SK-N-DZ (cell line): ENCODE measurements around the gene SNAPC3. TPM values are rescaled to one million over a fixed set of nuclear protein-coding genes. Genes with fewer than 3 reads are reported as not detected.
"Not testable (repeated sequence)": the region's sequence is repeated elsewhere in the genome, so short reads cannot be mapped to it uniquely, and the experiment has no call there.

Experiments
- DNase-seq: peaks from one replicate; pipeline ENCODE4 v3.0.0-alpha.2; 2015; ENCODE audit warnings: low spot score
- polyA plus RNA-seq, 2 experiments: library from polyadenylated mRNA; depleted of rRNA; stranded (reverse); fragments of >200 nt; gene quantifications; 2 replicates each; pipeline ENCODE4 v1.2.3, GENCODE V29; 2014

The SNAPC3 gene
- 31.2 and 32.7 TPM in 2 replicates for polyA plus RNA-seq (2014; cell fraction: cytosol; rRNA removed)
- 50.6 and 50.8 TPM in 2 replicates for polyA plus RNA-seq (2014; cell fraction: nucleus; rRNA removed)

DNA sequence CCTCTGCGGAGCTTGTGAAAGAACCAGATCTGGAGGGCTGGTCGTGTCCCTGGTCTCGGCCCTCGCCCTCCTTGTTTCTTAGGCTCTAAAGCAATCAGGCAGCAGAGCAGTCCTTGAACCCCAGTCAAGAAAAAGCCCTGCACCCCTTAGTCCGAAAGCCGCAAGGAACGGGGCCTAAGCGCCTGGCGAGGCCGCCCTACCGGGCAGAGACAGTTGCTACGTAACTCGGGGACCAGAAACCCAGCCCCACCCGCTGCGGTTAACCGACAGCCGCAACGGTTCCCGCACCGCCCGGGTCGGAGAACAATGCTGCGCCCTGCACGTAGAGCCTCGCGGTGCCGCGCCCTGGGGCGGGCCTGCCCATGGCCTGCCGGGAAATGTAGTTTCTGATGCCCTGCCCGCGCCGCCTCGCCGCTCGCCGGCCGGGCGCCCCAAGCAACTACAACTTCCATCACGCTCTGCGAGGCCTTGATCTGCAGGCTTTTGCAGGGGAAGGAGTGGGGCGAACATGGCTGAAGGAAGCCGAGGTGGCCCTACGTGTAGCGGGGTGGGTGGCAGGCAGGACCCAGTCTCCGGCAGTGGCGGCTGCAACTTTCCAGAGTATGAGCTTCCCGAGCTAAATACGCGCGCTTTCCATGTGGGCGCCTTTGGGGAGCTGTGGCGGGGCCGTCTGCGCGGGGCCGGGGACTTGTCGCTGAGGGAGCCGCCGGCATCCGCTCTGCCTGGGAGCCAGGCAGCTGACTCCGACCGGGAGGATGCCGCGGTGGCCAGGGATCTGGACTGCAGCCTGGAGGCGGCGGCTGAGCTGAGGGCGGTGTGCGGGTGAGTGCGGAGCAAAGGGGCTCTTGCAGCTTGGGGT lies at the start of gene SNAPC3:
Gene SNAPC3 (plus strand): TSS at position 505 of the 859 bp plus-strand sequence. CDS start 4 bp downstream, at position 509.
- DNase-seq = peak; percentile 87

DNA sequence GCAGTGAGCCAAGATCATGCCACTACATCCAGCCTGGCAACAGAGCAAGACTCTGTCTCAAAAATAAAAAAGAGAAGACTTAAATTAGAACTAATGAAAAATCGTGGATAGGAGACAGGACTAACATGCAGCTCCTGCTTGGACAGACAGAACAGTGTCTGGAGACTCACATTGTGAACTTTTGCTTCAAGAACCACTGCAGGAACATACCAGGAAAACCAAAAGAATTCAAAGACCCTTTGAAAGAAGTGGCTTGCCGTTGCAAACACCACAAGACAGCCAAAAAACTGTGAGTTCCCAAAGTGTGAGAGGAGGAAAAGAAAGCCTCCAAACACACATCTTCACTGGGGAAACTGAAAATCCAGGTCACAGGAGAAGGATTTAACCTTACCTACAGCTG lies 48.8 kb upstream of the SNAPC3 start:
- DNase-seq = no peak

DNA sequence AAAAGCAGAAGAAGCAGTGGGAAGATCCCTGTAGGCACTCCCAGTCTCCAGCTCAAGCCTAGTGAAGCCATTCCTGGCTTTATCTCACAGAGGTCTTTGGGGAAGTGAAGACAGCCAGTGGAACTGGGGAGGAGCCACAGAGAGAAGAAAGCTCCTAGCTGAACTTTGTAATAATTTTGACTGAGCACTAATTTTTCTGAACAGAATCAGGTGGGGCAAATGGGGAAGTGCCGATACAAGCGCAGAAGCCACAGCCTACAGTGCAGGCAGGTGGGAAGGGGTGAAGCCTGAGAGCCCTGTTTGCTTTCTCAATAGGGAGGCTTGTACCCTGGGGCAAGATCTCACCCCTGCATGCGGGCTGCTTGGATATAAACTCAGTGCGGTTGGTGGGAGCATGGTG lies 48.4 kb upstream of the SNAPC3 start:
- no peak for DNase-seq

DNA sequence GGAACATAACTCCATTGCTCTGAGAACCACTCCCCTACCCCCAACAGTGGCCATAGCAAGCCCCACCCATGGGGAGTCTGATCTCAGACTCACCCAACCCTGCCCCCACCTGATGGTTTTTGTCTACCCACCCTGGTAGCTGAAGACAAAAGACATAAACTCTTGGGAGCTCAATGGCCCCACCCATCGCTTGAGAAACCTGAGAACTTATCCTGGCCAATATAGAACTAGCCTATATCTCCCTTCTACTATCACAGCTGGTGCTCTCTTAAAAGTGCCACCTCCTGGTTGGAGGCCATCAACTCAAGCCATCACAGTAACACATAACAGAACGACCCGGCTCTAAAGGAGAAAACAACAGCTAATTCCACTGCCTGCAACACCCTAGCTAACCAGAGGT lies 47.9 kb upstream of the SNAPC3 start:
- DNase-seq = no peak

DNA sequence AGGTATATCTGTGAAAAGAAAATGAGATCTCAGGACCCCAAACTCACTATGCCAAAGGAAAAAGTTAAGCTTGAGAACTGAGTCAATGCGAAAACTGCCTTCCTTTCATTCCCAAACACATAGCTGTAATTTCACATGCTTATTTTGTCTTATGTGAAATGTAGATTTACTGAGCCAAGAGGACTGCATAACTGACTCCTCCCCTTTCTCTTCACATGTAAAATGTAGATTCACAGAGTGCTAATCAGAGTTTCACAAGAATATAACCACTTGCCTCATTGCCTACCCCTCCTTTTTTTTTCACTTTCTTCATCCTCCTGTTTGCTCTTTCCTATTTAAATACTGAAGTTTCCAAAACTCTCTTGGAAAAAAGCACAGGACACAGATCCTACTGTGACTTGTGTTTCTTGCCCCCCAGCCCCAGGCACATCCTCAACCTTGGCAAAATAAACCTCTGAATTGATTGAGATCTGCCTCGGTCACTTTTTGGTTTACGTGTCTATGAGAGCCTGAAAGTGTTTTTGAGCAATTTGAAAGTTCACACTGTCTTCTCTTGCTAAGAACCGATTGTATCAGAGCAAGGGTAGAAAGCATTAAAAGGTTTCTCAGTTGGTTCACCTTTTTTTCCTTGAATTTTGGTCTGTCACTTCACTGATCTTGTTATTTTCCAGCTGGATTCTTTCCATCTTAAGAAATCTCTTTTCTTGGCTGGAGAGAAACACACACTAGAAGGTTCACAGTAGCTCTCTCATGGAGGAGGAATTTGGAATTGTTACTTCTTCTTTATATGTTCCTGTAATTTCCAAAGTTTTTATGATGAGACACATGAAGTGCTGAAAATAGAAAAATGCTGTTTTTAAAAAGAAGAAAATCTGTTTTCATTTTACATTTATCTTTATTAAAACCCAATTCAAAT lies 44.8 kb upstream of the SNAPC3 start:
- DNase-seq = no peak

DNA sequence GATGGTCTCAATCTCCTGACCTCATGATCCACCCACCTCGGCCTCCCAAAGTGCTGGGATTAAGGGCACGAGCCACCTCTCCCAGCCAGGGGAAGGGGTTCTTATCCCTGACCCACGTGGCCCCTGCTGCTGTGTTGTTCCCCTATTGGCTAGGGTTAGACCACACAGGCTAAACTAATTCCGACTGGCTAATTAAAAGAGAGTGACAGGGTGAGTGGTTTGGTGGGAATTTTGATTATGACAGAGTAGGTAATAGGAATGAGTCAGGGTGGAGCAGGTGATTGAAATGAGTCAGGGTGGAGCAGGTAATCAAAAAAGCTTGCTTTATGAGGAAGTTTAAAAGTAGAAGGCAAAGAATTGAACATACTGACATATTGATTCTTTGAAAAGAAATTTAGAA lies 43.4 kb upstream of the SNAPC3 start:
- DNase-seq = peak; percentile 3

DNA sequence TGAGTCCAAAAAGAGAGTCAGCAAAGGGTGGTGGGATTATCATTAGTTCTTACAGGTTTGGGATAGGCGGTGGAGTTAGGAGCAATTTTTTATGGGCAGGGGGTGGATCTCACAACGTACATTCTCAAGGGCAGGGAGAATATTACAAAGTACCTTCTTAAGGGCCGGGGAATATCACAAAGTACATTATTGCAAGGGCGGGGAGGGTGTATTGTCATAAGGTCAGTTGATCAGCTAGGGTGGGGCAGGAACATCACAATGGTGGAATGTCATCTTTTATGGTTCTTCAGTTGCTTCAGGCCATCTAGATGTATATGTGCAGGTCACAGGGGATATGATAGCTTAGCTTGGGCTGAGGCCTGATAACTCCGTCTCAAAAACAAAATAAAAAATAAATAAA lies 42.8 kb upstream of the SNAPC3 start:
- not testable (repeated sequence) for DNase-seq

DNA sequence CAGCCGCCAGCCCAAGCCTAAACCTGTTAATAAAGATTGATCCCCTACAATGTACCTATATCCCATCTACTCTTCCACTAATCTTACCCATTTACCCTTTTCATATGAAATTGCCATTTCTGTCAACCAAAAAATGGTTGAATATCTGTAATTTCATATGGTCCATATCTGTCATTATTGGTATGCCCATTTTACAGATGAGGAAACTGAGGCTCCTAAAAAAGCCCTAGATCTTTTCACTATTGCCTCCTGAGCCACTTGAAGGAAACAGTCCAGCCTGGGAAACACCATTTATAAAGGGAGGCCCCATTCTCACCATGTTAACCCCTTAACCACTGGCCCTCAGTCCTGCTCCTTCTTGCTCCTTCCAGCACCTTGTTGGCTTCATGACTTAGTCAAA lies 41.2 kb upstream of the SNAPC3 start:
- DNase-seq = no peak

DNA sequence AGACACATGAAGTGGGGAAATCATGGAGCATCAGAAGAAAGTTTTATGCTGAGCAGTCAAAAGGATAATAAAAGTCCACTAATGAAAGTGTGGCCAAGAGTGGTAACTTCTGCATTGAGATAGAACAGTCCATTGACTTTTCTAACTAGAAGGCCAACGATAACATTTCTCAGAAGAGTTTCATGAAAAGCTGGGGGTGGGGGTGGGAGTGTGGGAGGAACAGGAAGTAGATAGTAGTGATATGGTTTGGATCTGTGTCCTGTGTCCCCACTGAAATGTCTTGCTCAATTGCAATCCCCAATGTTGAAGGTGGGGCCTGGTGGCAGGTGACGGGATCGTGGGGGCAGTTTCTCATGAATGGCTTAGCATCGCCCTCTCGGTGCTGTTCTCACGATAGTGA lies 36.2 kb upstream of the SNAPC3 start:
- no peak for DNase-seq

DNA sequence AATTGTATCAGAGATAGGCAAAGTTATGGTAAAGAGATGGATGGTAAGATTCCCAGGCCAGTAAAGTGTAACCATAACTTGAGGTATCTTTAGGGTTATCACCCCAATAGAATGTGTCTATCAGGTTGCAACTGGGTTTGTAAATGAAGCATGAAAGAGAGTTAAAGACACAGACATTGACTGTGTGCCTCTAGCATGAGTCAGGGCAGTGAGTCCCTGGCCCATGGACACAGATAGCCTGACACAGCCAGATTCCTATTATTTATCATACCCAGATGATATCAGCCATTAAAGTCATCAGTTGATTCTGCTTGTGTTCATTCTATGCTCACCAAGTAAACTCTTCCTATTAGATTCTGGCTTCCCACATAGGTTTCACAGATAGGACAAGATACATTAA lies 33.5 kb upstream of the SNAPC3 start:
- DNase-seq = no peak

DNA sequence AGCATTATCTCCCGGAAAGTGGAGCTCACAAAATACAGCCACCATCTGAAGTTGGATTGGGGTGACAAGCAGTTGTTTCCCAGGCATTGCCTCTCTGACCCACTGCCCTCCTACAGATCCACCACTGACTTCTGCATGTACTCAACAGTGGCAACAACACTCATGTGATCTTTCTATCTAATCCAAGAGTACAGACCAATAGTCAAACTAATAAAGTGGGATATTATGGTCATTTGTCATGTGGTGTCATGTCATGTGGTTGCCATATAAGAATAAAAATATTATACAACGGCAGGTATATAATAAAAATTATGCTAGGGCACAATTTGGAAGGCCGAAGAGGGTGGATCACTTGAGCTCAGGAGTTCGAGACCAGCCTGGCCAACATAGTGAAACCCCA lies 33.0 kb upstream of the SNAPC3 start:
- no peak for DNase-seq

DNA sequence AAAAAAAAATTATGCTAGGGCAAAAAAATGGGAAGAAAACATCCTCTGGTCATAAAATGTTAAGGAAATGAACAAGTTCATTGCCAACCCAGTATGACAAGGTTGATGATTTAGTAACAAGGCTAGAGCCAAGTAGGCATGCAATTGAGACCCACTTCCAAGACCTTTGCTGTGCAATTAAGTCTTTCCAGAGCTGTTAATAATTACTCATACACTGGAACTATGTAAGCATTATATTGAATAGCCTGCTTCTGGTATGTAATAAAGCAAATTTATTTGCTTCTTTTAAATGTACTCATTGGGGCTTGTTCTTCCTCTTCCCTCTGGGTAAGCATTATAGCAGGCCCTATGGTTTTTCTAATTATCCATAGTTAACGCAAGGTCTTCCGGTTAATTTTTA lies 32.5 kb upstream of the SNAPC3 start:
- no peak for DNase-seq

DNA sequence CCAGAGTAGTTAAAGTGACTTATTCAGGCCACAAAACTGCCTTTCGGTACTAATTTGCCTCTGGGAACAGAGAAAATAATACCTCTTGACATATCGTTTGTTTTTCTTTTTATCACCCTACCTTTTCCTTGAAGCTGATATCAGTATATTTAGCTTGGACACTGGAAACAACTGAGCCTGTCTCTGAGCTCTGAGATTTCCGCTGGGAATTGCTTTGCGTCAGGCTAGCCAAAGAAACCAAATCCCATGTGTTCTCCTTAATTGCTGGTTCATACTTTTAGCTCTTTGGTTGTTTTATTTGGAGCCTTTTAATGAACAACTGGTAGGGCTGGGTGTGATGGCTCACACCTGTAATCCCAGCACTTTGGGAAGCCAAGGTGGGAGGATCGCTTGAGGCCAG lies 30.3 kb upstream of the SNAPC3 start:
- no peak for DNase-seq

DNA sequence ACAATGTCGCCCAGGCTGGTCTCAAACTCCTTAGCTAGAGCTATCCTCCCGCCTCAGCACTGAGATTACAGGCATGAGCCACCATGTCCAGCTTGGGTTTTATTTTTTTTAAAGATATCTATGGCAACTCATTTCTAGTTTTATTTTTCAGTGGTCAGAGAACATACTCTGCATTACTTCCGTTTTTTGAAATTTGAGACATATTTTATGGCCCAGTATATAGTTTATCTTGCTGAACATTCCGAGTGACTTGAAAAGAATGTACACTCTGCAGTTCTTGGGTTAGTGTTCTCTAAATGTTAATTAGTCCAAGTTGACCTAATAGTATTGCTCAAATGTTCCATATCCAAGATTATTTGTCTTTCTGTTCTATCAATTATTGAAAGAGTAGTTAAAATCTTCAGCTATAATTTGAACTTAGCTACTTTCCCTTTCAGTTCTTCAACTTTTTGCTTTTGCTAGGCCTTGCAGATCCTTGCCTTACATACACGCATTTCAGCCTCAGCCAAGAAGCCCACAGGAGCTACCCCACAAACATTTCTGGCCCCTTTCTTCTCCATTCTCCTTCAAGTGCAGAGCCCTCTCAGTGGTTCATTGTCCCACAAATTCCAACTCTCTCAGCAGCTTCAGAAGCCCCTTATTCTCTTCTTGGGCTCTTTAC lies 22.3 kb upstream of the SNAPC3 start:
- DNase-seq = no peak

DNA sequence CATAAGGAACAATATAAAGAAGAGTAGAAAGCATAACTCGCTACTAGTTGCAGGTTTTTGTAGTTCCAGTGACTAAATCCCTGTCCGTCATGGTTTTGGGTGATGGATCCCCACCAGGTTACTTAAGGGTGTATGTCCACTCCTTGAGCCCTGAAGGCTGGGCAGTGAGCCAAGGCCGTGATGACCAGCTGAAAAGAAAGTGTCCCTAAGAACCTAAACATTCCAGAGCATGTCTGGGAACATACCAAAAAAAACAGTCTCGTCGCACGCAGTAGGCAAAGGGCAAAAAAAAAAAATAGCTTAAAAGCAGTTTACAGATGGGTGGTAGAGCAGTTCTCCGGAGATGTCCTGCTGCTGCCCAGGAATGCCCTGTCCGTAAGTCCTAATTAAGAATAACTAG lies 21.4 kb upstream of the SNAPC3 start:
- DNase-seq = no peak

DNA sequence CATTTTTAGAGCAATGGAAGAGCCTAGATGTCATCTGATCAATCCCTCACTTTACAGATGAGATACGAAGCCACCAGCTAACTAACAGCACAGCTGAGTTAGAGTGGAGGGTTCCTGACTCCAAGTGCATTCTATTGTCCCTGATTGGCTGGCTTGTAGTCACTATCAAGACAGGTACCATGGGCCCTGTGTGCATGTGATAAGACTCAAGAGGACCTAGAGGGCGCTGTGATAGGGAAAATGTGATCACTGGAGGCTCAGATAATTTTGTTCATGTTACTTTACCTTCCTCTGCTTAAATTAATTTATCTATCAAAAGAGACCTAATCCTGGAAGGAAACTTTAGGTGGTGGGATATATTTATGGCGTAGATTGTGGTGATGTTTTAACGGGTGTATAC lies 19.5 kb upstream of the SNAPC3 start:
- peak; percentile 3 for DNase-seq

DNA sequence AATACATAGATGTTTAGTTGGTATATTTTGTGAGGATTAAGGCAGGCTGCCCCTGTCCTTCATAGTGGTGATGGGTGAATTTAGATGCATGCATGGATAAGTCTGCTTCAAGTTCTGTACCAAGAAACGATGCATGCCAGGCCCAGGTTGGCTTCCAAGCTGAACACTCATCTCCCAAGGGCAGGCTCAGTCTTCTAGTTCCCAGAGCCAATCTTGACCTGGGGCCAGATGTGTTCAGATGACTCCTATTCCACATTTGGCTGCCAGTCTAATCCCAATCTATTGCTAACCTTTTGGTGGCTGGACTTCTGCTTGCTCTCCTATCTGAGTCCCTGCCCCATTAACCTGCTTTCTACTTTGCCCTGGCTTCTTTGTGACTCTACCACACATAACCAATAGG lies 18.5 kb upstream of the SNAPC3 start:
- no peak for DNase-seq

DNA sequence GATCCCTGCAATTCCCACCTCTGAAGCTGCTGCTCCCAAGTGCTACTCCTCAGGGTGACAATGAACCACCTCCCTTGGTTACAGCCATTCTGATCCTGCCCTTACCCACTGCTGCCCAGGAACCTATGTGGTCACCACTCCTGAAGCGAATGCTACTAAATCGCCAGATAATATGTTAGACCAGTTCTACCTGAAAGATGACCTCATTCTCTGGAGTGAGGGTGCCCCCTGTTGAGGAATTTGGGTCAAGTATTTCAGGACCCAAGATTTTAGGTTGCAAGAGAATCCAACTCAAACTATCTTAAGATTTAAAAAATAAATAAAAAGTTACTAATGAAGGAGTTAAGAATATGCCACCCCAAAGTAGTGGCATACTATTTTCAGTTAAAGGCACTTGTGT lies 5.8 kb upstream of the SNAPC3 start:
- peak; percentile 9 for DNase-seq

DNA sequence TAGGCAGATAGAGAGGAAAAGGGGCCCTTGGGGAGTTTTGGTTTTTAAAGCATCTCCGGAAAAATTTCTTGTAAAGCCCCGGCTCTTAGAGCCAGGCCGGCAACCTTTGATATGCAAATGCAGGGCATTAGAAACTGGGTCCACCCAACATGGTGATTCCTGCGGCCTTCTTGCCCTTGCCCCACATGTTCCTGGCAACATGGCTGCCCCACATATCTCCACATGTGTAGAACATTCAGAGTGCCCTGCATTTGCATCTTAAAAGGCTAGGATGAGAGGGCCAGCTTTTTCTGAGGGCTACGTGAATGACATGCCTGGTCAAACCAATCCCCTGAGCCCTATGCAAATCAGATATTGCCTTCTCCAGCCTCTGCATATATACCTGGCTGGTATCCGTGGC lies 5.0 kb upstream of the SNAPC3 start:
- DNase-seq = no peak

DNA sequence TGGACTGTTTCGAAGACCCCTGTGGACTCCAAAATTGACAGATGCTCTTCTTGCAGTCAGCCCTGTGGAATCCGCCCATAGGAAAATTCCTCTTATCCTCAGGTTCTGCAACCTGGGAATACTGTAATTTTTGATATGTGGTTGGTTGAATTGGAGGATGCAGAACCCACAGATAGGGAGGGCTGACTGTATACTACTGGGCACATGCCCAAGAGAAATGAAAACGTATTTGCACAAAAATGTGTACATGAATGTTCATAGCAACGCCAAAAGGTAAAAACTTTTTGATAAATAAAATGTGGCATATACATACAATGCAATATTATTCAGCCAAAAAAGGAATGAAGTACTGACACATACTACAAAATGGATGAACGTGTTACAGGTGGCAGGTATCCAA lies 1.9 kb upstream of the SNAPC3 start:
- DNase-seq = no peak

DNA sequence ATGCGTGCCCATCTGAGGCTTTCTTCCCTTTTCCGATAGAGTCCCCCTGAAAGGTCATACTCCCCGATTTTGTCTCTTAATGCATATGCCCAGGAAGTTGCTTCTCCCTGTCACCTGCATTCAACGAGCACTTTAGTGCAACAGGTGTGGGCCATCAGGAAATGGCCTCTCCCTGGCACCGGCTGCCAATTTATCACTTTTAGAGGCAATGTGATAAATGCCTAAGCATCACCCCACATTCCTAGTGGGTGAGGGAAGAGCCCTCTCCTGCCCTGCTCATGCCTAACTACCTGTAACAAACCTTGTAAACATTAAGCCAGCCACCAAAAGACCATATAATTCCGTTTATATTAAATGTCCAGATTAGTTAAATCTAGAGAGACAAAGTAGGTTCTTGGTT lies 1.1 kb upstream of the SNAPC3 start:
- no peak for DNase-seq

DNA sequence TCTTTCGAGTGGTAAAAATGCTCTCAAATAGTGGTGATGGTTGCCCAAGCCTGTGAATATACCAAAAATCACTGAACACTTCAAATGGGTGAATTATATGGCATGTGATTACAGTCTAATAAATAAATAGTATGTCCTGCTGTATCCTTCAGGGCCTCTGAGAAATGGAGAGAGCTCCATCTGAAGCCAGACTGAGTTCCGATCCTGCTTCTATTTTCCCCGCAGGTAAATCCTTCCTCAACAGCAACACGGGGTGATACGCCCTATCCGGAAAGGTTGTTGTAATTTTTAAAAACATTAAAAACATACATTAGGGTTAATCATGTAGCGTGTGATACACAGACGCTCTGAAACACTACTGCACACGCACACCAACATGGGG lies 695 bp upstream of the SNAPC3 start:
- DNase-seq = no peak
